SK-N-SH (cell line): ENCODE measurements around the gene CNTD1. TPM values are rescaled to one million over a fixed set of nuclear protein-coding genes. Genes with fewer than 3 reads are reported as not detected.

Experiments used
- CTCF ChIA-PET: fragments of 300-600, 350-600 bp; formaldehyde crosslinking; extraction: SDS; loops from one replicate; lab custom pipeline; 2021; lab: Yijun Ruan, JAX
- POLR2A ChIA-PET: fragments of 350-600 bp; sonication (Branson Sonifier 250); formaldehyde crosslinking; extraction: SDS; loops from one replicate; lab custom pipeline; 2020; ENCODE audit warnings: antibody characterized with exemption, inconsistent platforms; lab: Yijun Ruan, JAX
- DNase-seq: peaks from one replicate; pipeline ENCODE4 v3.0.0; 2012
- H2AFZ ChIP-seq: fragments of 200-600 bp; sonication (generic); 2 replicates; pipeline ENCODE4 v1.8.1; 2016; ENCODE audit warnings: antibody characterized with exemption, mild to moderate bottlenecking, low read depth
- H3F3A ChIP-seq: fragments of 200-600 bp; sonication (generic); replicated peaks from 2 replicates; pipeline ENCODE3; 2016; ENCODE audit warnings: antibody characterized with exemption, mild to moderate bottlenecking; ENCODE audit not compliant: insufficient read depth
- H3K27ac ChIP-seq, 2 experiments: fragments of 200-500 bp in 1 of 2; fragments of 200-600 bp in 1 of 2; sonication (Bioruptor generic) in 1 of 2; sonication (generic), shearing (Covaris generic) in 1 of 2; 2 replicates each; pipeline versions ENCODE4 v1.5.1 to v1.6.1; 2014 to 2016; ENCODE audit warnings: low read depth in 2 of 2, inconsistent platforms in 1 of 2, low read length in 1 of 2, mild to moderate bottlenecking in 1 of 2, mixed read lengths in 1 of 2
- H3K27me3 ChIP-seq: fragments of 200-600 bp; sonication (generic), shearing (Covaris generic); 2 replicates; pipeline ENCODE4 v1.6.1; 2016; ENCODE audit warnings: mixed run types; ENCODE audit not compliant: insufficient read depth
- H3K36me3 ChIP-seq, 2 experiments: fragments of 200-500 bp in 1 of 2; fragments of 200-600 bp in 1 of 2; sonication (Bioruptor generic) in 1 of 2; sonication (generic) in 1 of 2; replicated peaks in 1 of 2; 2 replicates each; pipeline versions ENCODE3 to v1.5.1; 2014 to 2016; ENCODE audit warnings: low read length in 1 of 2, mild to moderate bottlenecking in 1 of 2; ENCODE audit not compliant: insufficient read depth in 2 of 2, control insufficient read depth in 1 of 2
- H3K4me1 ChIP-seq, 2 experiments: fragments of 200-500 bp in 1 of 2; fragments of 200-600 bp in 1 of 2; sonication (Bioruptor generic) in 1 of 2; sonication (generic), shearing (Covaris generic) in 1 of 2; 2 replicates each; pipeline versions ENCODE4 v1.5.1 to v1.6.1; 2014 to 2016; ENCODE audit warnings: low read depth in 1 of 2, low read length in 1 of 2, mixed run types in 1 of 2; ENCODE audit not compliant: insufficient read depth in 2 of 2, control insufficient read depth in 1 of 2
- H3K4me2 ChIP-seq: fragments of 200-600 bp; sonication (generic), shearing (Covaris generic); 2 replicates; pipeline ENCODE4 v1.6.1; 2017; ENCODE audit warnings: mixed run types
- H3K4me3 ChIP-seq, 2 experiments: fragments of 200-500 bp in 1 of 2; fragments of 200-600 bp in 1 of 2; sonication (Bioruptor generic) in 1 of 2; sonication (generic), shearing (Covaris generic) in 1 of 2; 2 replicates each; pipeline versions ENCODE4 v1.5.1 to v1.8.1; 2014 to 2016; ENCODE audit warnings: low read depth in 2 of 2, inconsistent platforms in 1 of 2, low read length in 1 of 2, mild to moderate bottlenecking in 1 of 2, mixed read lengths in 1 of 2, moderate library complexity in 1 of 2
- H3K79me2 ChIP-seq: fragments of 200-600 bp; sonication (generic); 2 replicates; pipeline ENCODE4 v1.8.1; 2017; ENCODE audit warnings: mild to moderate bottlenecking; ENCODE audit not compliant: insufficient read depth
- H3K9ac ChIP-seq: fragments of 200-600 bp; sonication (generic); 2 replicates; pipeline ENCODE4 v1.6.1; 2017; ENCODE audit warnings: mixed run types
- H3K9me2 ChIP-seq: fragments of 200-600 bp; sonication (generic); 2 replicates; pipeline ENCODE4 v1.6.1; 2017; ENCODE audit warnings: mixed run types
- H3K9me3 ChIP-seq: fragments of 200-600 bp; sonication (generic); 2 replicates; pipeline ENCODE4 v1.6.1; 2017; ENCODE audit warnings: mixed run types, mild to moderate bottlenecking, moderate library complexity
- H4K20me1 ChIP-seq: fragments of 200-600 bp; sonication (generic); 2 replicates; pipeline ENCODE4 v1.6.1; 2017; ENCODE audit warnings: mild to moderate bottlenecking, mixed run types; ENCODE audit not compliant: insufficient read depth
- ELF1 ChIP-seq: IDR thresholded peaks from 2 replicates; pipeline ENCODE4 v1.4.0; 2012
- EP300 ChIP-seq, 2 experiments: IDR thresholded peaks; 2 replicates each; pipeline versions ENCODE4 v1.4.0 to v1.6.1; 2012; ENCODE audit warnings: borderline replicate concordance in 1 of 2, low read depth in 1 of 2, low read length in 1 of 2
- FOSL2 ChIP-seq: IDR thresholded peaks from 2 replicates; pipeline ENCODE4 v1.4.0; 2012; ENCODE audit warnings: low read depth, mild to moderate bottlenecking, moderate library complexity, borderline replicate concordance
- FOXJ3 ChIP-seq: sonication (generic); formaldehyde crosslinking; IDR thresholded peaks from 2 replicates; pipeline ENCODE4 v1.5.1; 2020; ENCODE audit warnings: mild to moderate bottlenecking, missing genetic modification reagents
- GATA2 ChIP-seq: sonication (generic); formaldehyde crosslinking; IDR thresholded peaks from 2 replicates; pipeline ENCODE4 v1.5.0; 2020; ENCODE audit warnings: mild to moderate bottlenecking, missing genetic modification reagents
- MEF2A ChIP-seq: IDR thresholded peaks from 2 replicates; pipeline ENCODE4 v1.4.0; 2012; ENCODE audit warnings: low read depth, borderline replicate concordance
- MXI1 ChIP-seq: IDR thresholded peaks from 2 replicates; pipeline ENCODE4 v1.6.1; 2012; ENCODE audit warnings: mild to moderate bottlenecking, low read depth, low read length, improper control_type of control experiment
- POLR2AphosphoS5 ChIP-seq: IDR thresholded peaks from 2 replicates; pipeline ENCODE4 v1.6.1; 2012; ENCODE audit warnings: low read depth, low read length
- RAD21 ChIP-seq: IDR thresholded peaks from 2 replicates; pipeline ENCODE4 v1.6.1; 2012; ENCODE audit warnings: mild to moderate bottlenecking, low read length
- RCOR1 ChIP-seq: fragments of 150-350 bp; IDR thresholded peaks from 2 replicates; pipeline ENCODE4 v1.6.1; 2017; ENCODE audit warnings: antibody characterized with exemption, low read length
- RFX5 ChIP-seq: IDR thresholded peaks from 2 replicates; pipeline ENCODE4 v1.6.1; 2012; ENCODE audit warnings: mild to moderate bottlenecking, improper control_type of control experiment, low read length
- RXRA ChIP-seq: IDR thresholded peaks from 2 replicates; pipeline ENCODE4 v1.4.0; 2012; ENCODE audit warnings: low read depth, mild to moderate bottlenecking, borderline replicate concordance
- SMC3 ChIP-seq: IDR thresholded peaks from 2 replicates; pipeline ENCODE4 v1.6.1; 2012; ENCODE audit warnings: low read depth, low read length, improper control_type of control experiment
- TCF12 ChIP-seq: IDR thresholded peaks from 2 replicates; pipeline ENCODE4 v1.4.0; 2012
- WGBS: methylation state at CpG from one replicate; pipeline ENCODE4 v1.1.6; 2017; ENCODE audit warnings: low lambda C conversion rate; 5-methylcytosine and 5-hydroxymethylcytosine counted together
- polyA plus RNA-seq, 3 experiments: library from polyadenylated mRNA; depleted of rRNA; stranded (reverse); fragments of >200 nt; gene quantifications; 2 replicates each; pipeline ENCODE4 v1.2.3, GENCODE V29; 2012
- TF ChIP-seq, protein P1 (sequence below): IDR thresholded peaks from 2 replicates; pipeline ENCODE4 v1.4.0; 2012; ENCODE audit warnings: low read depth
- TF ChIP-seq, protein P2 (sequence below): fragments of 150-350 bp; IDR thresholded peaks from 2 replicates; pipeline ENCODE4 v1.6.1; 2017; ENCODE audit warnings: antibody characterized with exemption, low read length, low read depth, borderline replicate concordance
- TF ChIP-seq, protein P3 (sequence below): fragments of 200-600 bp; sonication (generic); IDR thresholded peaks from 2 replicates; pipeline ENCODE4 v1.6.1; 2017; ENCODE audit warnings: antibody characterized with exemption, mild to moderate bottlenecking, moderate library complexity
- TF ChIP-seq, protein P4 (sequence below): IDR thresholded peaks from 2 replicates; pipeline ENCODE4 v1.6.1; 2012; ENCODE audit warnings: mild to moderate bottlenecking, low read depth, low read length, moderate library complexity
- TF ChIP-seq, protein P5 (sequence below): IDR thresholded peaks from 2 replicates; pipeline ENCODE4; 2012

Gene CNTD1
- polyA plus RNA-seq, 1 of the 3 experiments (the other 2 are of a cell fraction) = not detected

DNA sequence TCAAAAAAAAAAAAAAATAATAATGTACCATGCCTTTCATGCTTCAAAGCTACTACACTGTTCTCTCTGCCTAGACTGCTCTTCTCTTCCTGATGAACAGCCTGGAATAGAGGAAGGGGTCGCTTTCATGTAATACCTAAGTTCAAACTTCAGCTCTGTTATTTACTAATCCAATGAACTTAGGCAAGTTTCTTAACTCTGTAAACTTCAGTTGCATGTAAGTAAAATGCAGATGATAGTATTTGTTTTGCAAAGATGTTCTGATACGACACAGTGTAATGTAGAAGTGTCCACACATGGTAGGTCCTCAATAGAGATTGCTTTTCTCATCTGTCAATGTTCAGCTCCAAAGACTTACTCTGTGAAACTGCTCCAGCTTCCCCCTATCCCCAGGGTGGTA lies 6.7 kb upstream of the CNTD1 start:
- peaks cover 4% of the 10 kb centered on the region; the same call in 1 of the 2 replicates for H3K79me2 ChIP-seq
- no peak overlapping the region for H3K9ac ChIP-seq
- 67% methylated on average over 2 of the region's 2 CpGs for WGBS
- no peak overlapping the region for H3K27ac ChIP-seq
- H2AFZ ChIP-seq = no peak overlapping the region
- H3K9me2 ChIP-seq = no peaks in the 10 kb centered on the region
- H3K27me3 ChIP-seq = no peaks in the 10 kb centered on the region
- DNase-seq = no peak
- H3K4me1 ChIP-seq = peaks cover 0 to 2% of the 10 kb centered on the region in 2 experiments; a peak in 1 of 4 replicates
- H3K4me3 ChIP-seq = no peak overlapping the region
- TF ChIP-seq RCOR1 (no peak), RXRA (no peak), EP300 (IDR thresholded peaks at IDR 0.05; ENCODE audit: borderline replicate concordance in 1 of 2, low read depth in 1 of 2, low read length in 1 of 2) (no peak), ELF1 (no peak), RFX5 (no peak), MXI1 (no peak), POLR2AphosphoS5 (no peak), SMC3 (no peak), FOXJ3 (no peak), GATA2 (CRISPR knock-in tag) (no peak), FOSL2 (no peak), RAD21 (no peak), TCF12 (no peak), MEF2A (no peak)
- TF ChIP-seq, protein P1, sequence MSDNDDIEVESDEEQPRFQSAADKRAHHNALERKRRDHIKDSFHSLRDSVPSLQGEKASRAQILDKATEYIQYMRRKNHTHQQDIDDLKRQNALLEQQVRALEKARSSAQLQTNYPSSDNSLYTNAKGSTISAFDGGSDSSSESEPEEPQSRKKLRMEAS = no peak
- TF ChIP-seq, protein P2, sequence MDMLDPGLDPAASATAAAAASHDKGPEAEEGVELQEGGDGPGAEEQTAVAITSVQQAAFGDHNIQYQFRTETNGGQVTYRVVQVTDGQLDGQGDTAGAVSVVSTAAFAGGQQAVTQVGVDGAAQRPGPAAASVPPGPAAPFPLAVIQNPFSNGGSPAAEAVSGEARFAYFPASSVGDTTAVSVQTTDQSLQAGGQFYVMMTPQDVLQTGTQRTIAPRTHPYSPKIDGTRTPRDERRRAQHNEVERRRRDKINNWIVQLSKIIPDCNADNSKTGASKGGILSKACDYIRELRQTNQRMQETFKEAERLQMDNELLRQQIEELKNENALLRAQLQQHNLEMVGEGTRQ = no peak
- TF ChIP-seq, protein P3, sequence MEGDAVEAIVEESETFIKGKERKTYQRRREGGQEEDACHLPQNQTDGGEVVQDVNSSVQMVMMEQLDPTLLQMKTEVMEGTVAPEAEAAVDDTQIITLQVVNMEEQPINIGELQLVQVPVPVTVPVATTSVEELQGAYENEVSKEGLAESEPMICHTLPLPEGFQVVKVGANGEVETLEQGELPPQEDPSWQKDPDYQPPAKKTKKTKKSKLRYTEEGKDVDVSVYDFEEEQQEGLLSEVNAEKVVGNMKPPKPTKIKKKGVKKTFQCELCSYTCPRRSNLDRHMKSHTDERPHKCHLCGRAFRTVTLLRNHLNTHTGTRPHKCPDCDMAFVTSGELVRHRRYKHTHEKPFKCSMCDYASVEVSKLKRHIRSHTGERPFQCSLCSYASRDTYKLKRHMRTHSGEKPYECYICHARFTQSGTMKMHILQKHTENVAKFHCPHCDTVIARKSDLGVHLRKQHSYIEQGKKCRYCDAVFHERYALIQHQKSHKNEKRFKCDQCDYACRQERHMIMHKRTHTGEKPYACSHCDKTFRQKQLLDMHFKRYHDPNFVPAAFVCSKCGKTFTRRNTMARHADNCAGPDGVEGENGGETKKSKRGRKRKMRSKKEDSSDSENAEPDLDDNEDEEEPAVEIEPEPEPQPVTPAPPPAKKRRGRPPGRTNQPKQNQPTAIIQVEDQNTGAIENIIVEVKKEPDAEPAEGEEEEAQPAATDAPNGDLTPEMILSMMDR = no peak
- TF ChIP-seq, protein P4, sequence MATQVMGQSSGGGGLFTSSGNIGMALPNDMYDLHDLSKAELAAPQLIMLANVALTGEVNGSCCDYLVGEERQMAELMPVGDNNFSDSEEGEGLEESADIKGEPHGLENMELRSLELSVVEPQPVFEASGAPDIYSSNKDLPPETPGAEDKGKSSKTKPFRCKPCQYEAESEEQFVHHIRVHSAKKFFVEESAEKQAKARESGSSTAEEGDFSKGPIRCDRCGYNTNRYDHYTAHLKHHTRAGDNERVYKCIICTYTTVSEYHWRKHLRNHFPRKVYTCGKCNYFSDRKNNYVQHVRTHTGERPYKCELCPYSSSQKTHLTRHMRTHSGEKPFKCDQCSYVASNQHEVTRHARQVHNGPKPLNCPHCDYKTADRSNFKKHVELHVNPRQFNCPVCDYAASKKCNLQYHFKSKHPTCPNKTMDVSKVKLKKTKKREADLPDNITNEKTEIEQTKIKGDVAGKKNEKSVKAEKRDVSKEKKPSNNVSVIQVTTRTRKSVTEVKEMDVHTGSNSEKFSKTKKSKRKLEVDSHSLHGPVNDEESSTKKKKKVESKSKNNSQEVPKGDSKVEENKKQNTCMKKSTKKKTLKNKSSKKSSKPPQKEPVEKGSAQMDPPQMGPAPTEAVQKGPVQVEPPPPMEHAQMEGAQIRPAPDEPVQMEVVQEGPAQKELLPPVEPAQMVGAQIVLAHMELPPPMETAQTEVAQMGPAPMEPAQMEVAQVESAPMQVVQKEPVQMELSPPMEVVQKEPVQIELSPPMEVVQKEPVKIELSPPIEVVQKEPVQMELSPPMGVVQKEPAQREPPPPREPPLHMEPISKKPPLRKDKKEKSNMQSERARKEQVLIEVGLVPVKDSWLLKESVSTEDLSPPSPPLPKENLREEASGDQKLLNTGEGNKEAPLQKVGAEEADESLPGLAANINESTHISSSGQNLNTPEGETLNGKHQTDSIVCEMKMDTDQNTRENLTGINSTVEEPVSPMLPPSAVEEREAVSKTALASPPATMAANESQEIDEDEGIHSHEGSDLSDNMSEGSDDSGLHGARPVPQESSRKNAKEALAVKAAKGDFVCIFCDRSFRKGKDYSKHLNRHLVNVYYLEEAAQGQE = no peak
- TF ChIP-seq, protein P5, sequence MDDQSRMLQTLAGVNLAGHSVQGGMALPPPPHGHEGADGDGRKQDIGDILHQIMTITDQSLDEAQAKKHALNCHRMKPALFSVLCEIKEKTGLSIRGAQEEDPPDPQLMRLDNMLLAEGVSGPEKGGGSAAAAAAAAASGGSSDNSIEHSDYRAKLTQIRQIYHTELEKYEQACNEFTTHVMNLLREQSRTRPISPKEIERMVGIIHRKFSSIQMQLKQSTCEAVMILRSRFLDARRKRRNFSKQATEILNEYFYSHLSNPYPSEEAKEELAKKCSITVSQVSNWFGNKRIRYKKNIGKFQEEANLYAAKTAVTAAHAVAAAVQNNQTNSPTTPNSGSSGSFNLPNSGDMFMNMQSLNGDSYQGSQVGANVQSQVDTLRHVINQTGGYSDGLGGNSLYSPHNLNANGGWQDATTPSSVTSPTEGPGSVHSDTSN = no peak
- TF ChIP-seq, all 33 proteins: peak for 0
- ChIA-PET CTCF (interaction anchor here (3.0 kb wide), 1 partner anchor 28 kb away, joined by 7 read pairs; no protein-coding TSS in a partner anchor), POLR2A (no interaction called here)
- H3K4me2 ChIP-seq = no peak overlapping the region
- H4K20me1 ChIP-seq = no peaks in the 10 kb centered on the region
- peaks cover 24% of the 10 kb centered on the region for H3F3A ChIP-seq
- peaks cover 2 to 13% of the 10 kb centered on the region in 2 experiments for H3K36me3 ChIP-seq
- H3K9me3 ChIP-seq = no peaks in the 10 kb centered on the region
